GM20431 (cell line): Measurements from ENCODE around the gene QKI.

Source experiments
- in situ Hi-C: fragments of 300-500 bp; cut with MseI, MboI; formaldehyde crosslinking; loops from one replicate; pipeline ENCODE4 v1.15.0; 2020; ENCODE audit warnings: low sequenced_read_pairs; ENCODE audit not compliant: unreplicated experiment

QKI gene

GRCh38 chr6:163390770-163391169 is 23.7 kb upstream of the QKI start:
- in situ Hi-C loops = no loop called here

GRCh38 chr6:163391985-163392384 is 22.5 kb upstream of the QKI start:
- in situ Hi-C loops = no loop called here

- in situ Hi-C loops = no loop called here
Measured at GRCh38 chr6:163392533-163392932, 22.0 kb upstream of the QKI start.

DNA sequence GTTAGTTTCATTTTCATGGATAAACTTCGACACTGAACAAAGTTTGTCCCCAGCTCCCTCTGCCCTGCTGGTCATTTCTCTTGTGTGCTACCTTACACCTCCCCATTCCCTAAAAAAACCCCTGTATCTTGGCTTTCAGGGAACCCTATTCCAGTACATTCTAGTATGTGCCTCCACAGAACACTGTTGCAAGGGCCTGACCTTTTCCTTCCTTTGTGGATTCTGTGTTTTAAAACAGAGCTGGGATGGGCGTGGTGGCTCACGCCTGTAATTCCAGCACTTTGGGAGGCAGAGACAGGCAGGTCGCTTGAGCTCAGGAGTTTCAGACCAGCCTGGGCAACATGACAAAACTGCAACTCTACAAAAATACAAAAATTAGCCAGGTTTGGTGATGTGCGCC is 20.6 kb upstream of the QKI start:
- in situ Hi-C loops = no loop called here

DNA sequence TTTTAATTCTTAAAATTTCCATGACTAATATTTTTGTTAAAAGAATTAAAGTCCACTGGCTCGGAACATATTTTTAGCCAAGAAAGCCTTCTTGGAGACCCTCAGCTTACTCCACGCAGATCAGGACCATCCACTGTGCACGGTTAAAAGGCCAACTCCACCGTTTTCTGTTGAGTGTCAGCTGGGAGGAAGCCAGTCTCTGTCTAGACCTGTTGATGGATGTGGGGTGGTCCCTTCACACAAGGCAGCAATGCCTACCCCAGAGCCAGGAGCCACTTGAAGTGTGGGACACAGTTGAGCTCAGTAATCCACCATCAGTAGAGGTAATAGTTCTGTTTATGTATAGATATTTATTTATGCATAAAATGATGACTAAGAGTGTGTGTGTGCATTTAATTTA is 19.9 kb upstream of the QKI start:
- in situ Hi-C loops = no loop called here

GRCh38 chr6:163395122-163395830 is 19.2 kb upstream of the QKI start:
- in situ Hi-C loops = no loop called here

- in situ Hi-C loops = no loop called here
Measured at GRCh38 chr6:163395831-163396185, 18.7 kb upstream of the QKI start.

- in situ Hi-C loops = no loop called here
Measured at GRCh38 chr6:163397326-163397725, 17.2 kb upstream of the QKI start.

- in situ Hi-C loops = no loop called here
Measured at GRCh38 chr6:163398115-163398514, 16.4 kb upstream of the QKI start.

DNA sequence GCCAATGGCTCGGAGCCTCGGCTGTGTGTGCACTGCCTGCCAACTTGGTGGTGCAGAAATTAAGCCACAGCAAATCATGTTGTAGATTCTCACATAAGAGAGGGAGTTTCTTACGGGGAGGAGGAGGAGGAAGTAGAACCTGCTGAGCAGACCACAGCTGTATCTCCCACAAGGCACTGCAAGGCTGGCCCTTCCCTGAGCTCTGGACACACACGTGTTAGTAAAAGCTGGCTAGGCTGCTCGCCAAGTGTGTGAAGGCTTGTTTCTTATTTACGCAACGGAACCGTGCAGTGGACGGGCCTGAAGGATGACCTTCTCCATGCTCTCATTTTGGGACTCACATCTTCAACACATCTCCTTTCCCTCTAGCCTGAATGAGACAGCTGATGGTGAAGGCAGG is 15.7 kb upstream of the QKI start:
- in situ Hi-C loops = no loop called here

GRCh38 chr6:163400509-163400908 is 14.0 kb upstream of the QKI start:
- in situ Hi-C loops = loop anchor here (25.0 kb wide), 1 partner anchor 562 kb away; no protein-coding TSS in a partner anchor

- in situ Hi-C loops = loop anchor here (25.0 kb wide), 1 partner anchor 561 kb away; no protein-coding TSS in a partner anchor
Measured at GRCh38 chr6:163401039-163401885, 13.3 kb upstream of the QKI start.

GRCh38 chr6:163402616-163403015 is 11.9 kb upstream of the QKI start:
- in situ Hi-C loops = loop anchor here (25.0 kb wide), 1 partner anchor 560 kb away; no protein-coding TSS in a partner anchor

GRCh38 chr6:163404825-163405265 is 9.7 kb upstream of the QKI start:
- in situ Hi-C loops = loop anchor here (25.0 kb wide), 1 partner anchor 557 kb away; no protein-coding TSS in a partner anchor

- in situ Hi-C loops = loop anchor here (25.0 kb wide), 1 partner anchor 557 kb away; no protein-coding TSS in a partner anchor
Measured at GRCh38 chr6:163405412-163406309, 8.9 kb upstream of the QKI start.

DNA sequence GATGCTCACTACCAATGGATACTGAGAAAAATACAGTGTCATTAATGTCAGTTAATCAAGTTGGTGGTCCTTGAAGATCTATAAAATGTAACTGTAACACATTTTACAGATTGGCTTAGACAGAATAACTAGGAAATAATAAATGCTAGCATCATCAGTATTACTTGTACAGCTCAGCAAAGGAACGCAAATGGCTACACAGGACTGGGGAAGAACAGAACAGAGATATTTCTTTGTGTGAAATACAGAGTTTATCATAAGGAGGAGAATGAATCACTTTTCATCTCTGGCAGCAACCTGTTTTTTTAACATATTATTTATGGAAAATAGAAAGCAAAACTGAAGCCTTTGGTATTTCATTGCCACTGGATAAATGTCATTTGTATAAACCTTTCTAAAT is 8.2 kb upstream of the QKI start:
- in situ Hi-C loops = loop anchor here (25.0 kb wide), 1 partner anchor 556 kb away; no protein-coding TSS in a partner anchor

DNA sequence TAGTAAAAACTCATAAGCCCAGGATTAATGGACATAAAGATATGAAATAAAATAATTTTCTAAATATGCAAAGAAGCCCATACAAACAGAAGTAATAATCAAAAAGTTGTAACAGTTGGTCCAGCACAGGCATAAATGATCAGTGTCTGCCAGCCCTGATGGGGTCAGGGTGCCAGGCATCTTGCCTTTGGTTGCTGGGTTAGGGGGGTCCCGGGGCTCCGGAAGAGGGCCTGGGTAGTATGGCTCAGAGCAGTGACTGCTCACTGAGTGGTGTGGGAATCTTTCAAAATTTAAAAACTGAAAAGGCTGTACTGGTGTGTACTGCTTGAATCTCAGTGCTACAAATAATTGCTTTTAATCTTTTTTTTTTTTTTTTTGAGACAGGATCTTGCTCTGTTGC is 7.7 kb upstream of the QKI start:
- in situ Hi-C loops = loop anchor here (25.0 kb wide), 1 partner anchor 555 kb away; no protein-coding TSS in a partner anchor

- in situ Hi-C loops = loop anchor here (25.0 kb wide), 1 partner anchor 554 kb away; no protein-coding TSS in a partner anchor
Measured at GRCh38 chr6:163408352-163408991, 6.0 kb upstream of the QKI start.

GRCh38 chr6:163409712-163410111 is 4.8 kb upstream of the QKI start:
- in situ Hi-C loops = loop anchor here (25.0 kb wide), 1 partner anchor 553 kb away; no protein-coding TSS in a partner anchor
